Measurements from ENCODE around the gene SEZ6. TPM values are rescaled to one million over a fixed set of nuclear protein-coding genes. Genes with fewer than 3 reads are reported as not detected.

SEZ6 gene
- total RNA-seq, 4 donors from 2014 or later, result 0.42 to 0.83 (median 0.52) TPM; not detected in 1

- Histone ChIP-seq H3K9me3 (no peaks in the 10 kb centered on the region), H3K27ac (replicated peaks in 1 of 4) (no peak overlapping the region), H3K4me1 (peaks cover 83 to 95% (median 85%) of the 10 kb centered on the region in 4 donors), H3K36me3 (peaks cover 0 to 6% (median 3%) of the 10 kb centered on the region in 4 donors), H3K27me3 (no peaks in the 10 kb centered on the region), H3K4me3 (no peak overlapping the region)
- intact Hi-C loops (cut with DNase I), result loop anchor here (10.0 kb wide), 1 partner anchor 48 kb away; the partner anchor contains the start of gene FLOT2
- WGBS, result 76% methylated on average over 2 of the region's 2 CpGs
- no peak for TF ChIP-seq EP300 (IDR thresholded peaks at IDR 0.05)
- TF ChIP-seq POLR2AphosphoS5 (IDR thresholded peaks at IDR 0.05), result no peak
- TF ChIP-seq POLR2A (IDR thresholded peaks at IDR 0.05; ENCODE audit: low read depth), result no peak
- no peak for TF ChIP-seq CTCF (IDR thresholded peaks at IDR 0.05)
- DNase-seq (ENCODE audit: extremely low spot score), result no peak
Observed at GRCh38 chr17:28942925-28943324, 62.9 kb downstream of the SEZ6 start.

GRCh38 chr17:28941251-28941650, 64.6 kb downstream of the SEZ6 start:
- TF ChIP-seq POLR2AphosphoS5 (IDR thresholded peaks at IDR 0.05), result no peak
- Histone ChIP-seq H3K36me3 (peaks cover 0 to 6% (median 0%) of the 10 kb centered on the region in 4 donors), H3K4me1 (peaks cover 83 to 95% (median 85%) of the 10 kb centered on the region in 4 donors), H3K4me3 (no peak overlapping the region), H3K27me3 (no peaks in the 10 kb centered on the region), H3K9me3 (no peaks in the 10 kb centered on the region), H3K27ac (replicated peaks in 1 of 4) (no peak overlapping the region)
- DNase-seq (ENCODE audit: extremely low spot score), result no peak
- intact Hi-C loops (cut with DNase I), result loop anchor here (10.0 kb wide), 1 partner anchor 46 kb away; the partner anchor contains the start of gene FLOT2
- WGBS, result 90% methylated on average over 1 of the region's 1 CpG

GRCh38 chr17:28940675-28941074, 65.2 kb downstream of the SEZ6 start:
- Histone ChIP-seq H3K9me3 (no peaks in the 10 kb centered on the region), H3K36me3 (peaks cover 0 to 6% (median 0%) of the 10 kb centered on the region in 4 donors), H3K27ac (replicated peaks in 1 of 4) (no peak overlapping the region), H3K4me3 (no peak overlapping the region), H3K27me3 (no peaks in the 10 kb centered on the region), H3K4me1 (peaks cover 83 to 95% (median 85%) of the 10 kb centered on the region in 4 donors)
- 42% methylated on average over 3 of the region's 3 CpGs for WGBS
- intact Hi-C loops (cut with DNase I), result loop anchor here (10.0 kb wide), 1 partner anchor 46 kb away; the partner anchor contains the start of gene FLOT2
- TF ChIP-seq POLR2A (IDR thresholded peaks at IDR 0.05; ENCODE audit: low read depth) (no peak), EP300 (IDR thresholded peaks at IDR 0.05) (no peak), POLR2AphosphoS5 (IDR thresholded peaks at IDR 0.05) (no peak), CTCF (IDR thresholded peaks at IDR 0.05) (no peak)
- no peak for DNase-seq (ENCODE audit: extremely low spot score)

- H3K4me3 ChIP-seq, result no peak overlapping the region
- TF ChIP-seq POLR2A (IDR thresholded peaks at IDR 0.05; ENCODE audit: low read depth) (no peak), CTCF (IDR thresholded peaks at IDR 0.05) (no peak), POLR2AphosphoS5 (IDR thresholded peaks at IDR 0.05) (no peak), EP300 (IDR thresholded peaks at IDR 0.05) (no peak)
- H3K9me3 ChIP-seq, result no peaks in the 10 kb centered on the region
- H3K4me1 ChIP-seq, result peaks cover 83 to 95% (median 85%) of the 10 kb centered on the region in 4 donors
- no peaks in the 10 kb centered on the region for H3K27me3 ChIP-seq
- intact Hi-C loops (cut with DNase I), result loop anchor here (10.0 kb wide), 1 partner anchor 45 kb away; the partner anchor contains the start of gene FLOT2
- 50% methylated on average over 3 of the region's 3 CpGs for WGBS
- peak overlapping the region in 1 of 4 donors; percentile 24 for H3K27ac ChIP-seq (replicated peaks in 1 of 4)
- no peak for DNase-seq (ENCODE audit: extremely low spot score)
- peaks cover 0 to 6% (median 0%) of the 10 kb centered on the region in 4 donors for H3K36me3 ChIP-seq
Observed at GRCh38 chr17:28940142-28940541, 65.7 kb downstream of the SEZ6 start.

- H3K4me1 ChIP-seq, result peaks cover 73 to 87% (median 76%) of the 10 kb centered on the region in 4 donors
- H3K9me3 ChIP-seq, result no peaks in the 10 kb centered on the region
- no peak overlapping the region for H3K4me3 ChIP-seq
- TF ChIP-seq POLR2A (IDR thresholded peaks at IDR 0.05; ENCODE audit: low read depth), result no peak
- TF ChIP-seq CTCF (IDR thresholded peaks at IDR 0.05), result no peak
- no peak for TF ChIP-seq POLR2AphosphoS5 (IDR thresholded peaks at IDR 0.05)
- no peak for TF ChIP-seq EP300 (IDR thresholded peaks at IDR 0.05)
- intact Hi-C loops (cut with DNase I), result no loop called here
- no peaks in the 10 kb centered on the region for H3K27me3 ChIP-seq
- peaks cover 0 to 6% (median 0%) of the 10 kb centered on the region in 4 donors for H3K36me3 ChIP-seq
- H3K27ac ChIP-seq (replicated peaks in 1 of 4), result peak overlapping the region in 1 of 4 donors; percentile 35
- no peak for DNase-seq (ENCODE audit: extremely low spot score)
Observed at GRCh38 chr17:28938552-28938951, 67.3 kb downstream of the SEZ6 start.

Measured in esophagus muscularis mucosa (tissue), 4 donors.